Activated CD4-positive, alpha-beta T cell treated with anti-CD3 and anti-CD28 coated beads, Interleukin-2, Interleukin-6, amounts not matched to agents 100 ng/mL and 50 ng/mL, durations not matched to agents 16 hours and 8 hours (primary cell): ENCODE data around the gene HS1BP3.

Experiments used
- DNase-seq: peaks from one replicate; pipeline ENCODE4 v3.0.0-alpha.2; 2020

HS1BP3 gene

GRCh38 chr2:20596973-20597859 is 53.7 kb downstream of the HS1BP3 start:
- DNase-seq = no peak

GRCh38 chr2:20596193-20596972 is 54.5 kb downstream of the HS1BP3 start:
- DNase-seq = no peak

- DNase-seq = peak; percentile 54
These were observed 55.3 kb downstream of the HS1BP3 start for GRCh38 chr2:20595439-20596192.

- DNase-seq = no peak
These were observed 55.9 kb downstream of the HS1BP3 start for GRCh38 chr2:20594957-20595356.

GRCh38 chr2:20594048-20594750 is 56.7 kb downstream of the HS1BP3 start:
- no peak for DNase-seq

GRCh38 chr2:20593072-20594034 is 57.5 kb downstream of the HS1BP3 start:
- no peak for DNase-seq

- DNase-seq = no peak
These were observed 58.5 kb downstream of the HS1BP3 start for GRCh38 chr2:20592106-20593071.

GRCh38 chr2:20590704-20591515 is 60.0 kb downstream of the HS1BP3 start:
- DNase-seq = no peak

GRCh38 chr2:20589975-20590703 is 60.8 kb downstream of the HS1BP3 start:
- DNase-seq = no peak

- no peak for DNase-seq
These were observed 61.7 kb downstream of the HS1BP3 start for GRCh38 chr2:20588918-20589871.

- DNase-seq = no peak
These were observed 64.9 kb downstream of the HS1BP3 start for GRCh38 chr2:20585710-20586594.

GRCh38 chr2:20585359-20585709 is 65.6 kb downstream of the HS1BP3 start:
- DNase-seq = no peak

GRCh38 chr2:20584399-20585358 is 66.2 kb downstream of the HS1BP3 start:
- no peak for DNase-seq

- DNase-seq = no peak
These were observed 66.9 kb downstream of the HS1BP3 start for GRCh38 chr2:20584045-20584398.

GRCh38 chr2:20583425-20583881 is 67.4 kb downstream of the HS1BP3 start:
- DNase-seq = no peak
